Ishikawa (cell line): ENCODE data around the gene NOD2.

Experiments used
- CEBPB ChIP-seq: IDR thresholded peaks from 2 replicates; pipeline ENCODE4 v1.6.1; 2012
- CREB1 ChIP-seq: IDR thresholded peaks from 2 replicates; pipeline ENCODE4 v1.6.1; 2012; ENCODE audit warnings: low read depth
- EGR1 ChIP-seq: IDR thresholded peaks from 2 replicates; pipeline ENCODE4 v1.6.1; 2012
- EP300 ChIP-seq: IDR thresholded peaks from 2 replicates; pipeline ENCODE4 v1.6.1; 2012; ENCODE audit warnings: borderline replicate concordance
- FOXM1 ChIP-seq: IDR thresholded peaks from 2 replicates; pipeline ENCODE4 v1.6.1; 2012; ENCODE audit warnings: low read depth, borderline replicate concordance
- NFIC ChIP-seq: IDR thresholded peaks from 2 replicates; pipeline ENCODE4 v1.6.1; 2012
- RAD21 ChIP-seq: IDR thresholded peaks from 2 replicates; pipeline ENCODE4 v1.6.1; 2012; ENCODE audit warnings: low read depth
- TAF1 ChIP-seq: IDR thresholded peaks from 2 replicates; pipeline ENCODE4 v1.6.1; 2012; ENCODE audit warnings: low read depth, mild to moderate bottlenecking
- TCF12 ChIP-seq: IDR thresholded peaks from 2 replicates; pipeline ENCODE4 v1.6.1; 2012; ENCODE audit warnings: low read depth
- TEAD4 ChIP-seq: IDR thresholded peaks from 2 replicates; pipeline ENCODE4 v1.6.1; 2012
- USF1 ChIP-seq: IDR thresholded peaks from 2 replicates; pipeline ENCODE4 v1.6.1; 2012
- ZBTB7A ChIP-seq: IDR thresholded peaks from 2 replicates; pipeline ENCODE4 v1.6.1; 2012; ENCODE audit warnings: low read depth
- TF ChIP-seq, protein P1 (sequence below): IDR thresholded peaks from 2 replicates; pipeline ENCODE4 v1.6.1; 2012; ENCODE audit warnings: low read depth, mild to moderate bottlenecking
- TF ChIP-seq, protein P2 (sequence below): IDR thresholded peaks from 2 replicates; pipeline ENCODE4 v1.6.1; 2012

The NOD2 gene

DNA sequence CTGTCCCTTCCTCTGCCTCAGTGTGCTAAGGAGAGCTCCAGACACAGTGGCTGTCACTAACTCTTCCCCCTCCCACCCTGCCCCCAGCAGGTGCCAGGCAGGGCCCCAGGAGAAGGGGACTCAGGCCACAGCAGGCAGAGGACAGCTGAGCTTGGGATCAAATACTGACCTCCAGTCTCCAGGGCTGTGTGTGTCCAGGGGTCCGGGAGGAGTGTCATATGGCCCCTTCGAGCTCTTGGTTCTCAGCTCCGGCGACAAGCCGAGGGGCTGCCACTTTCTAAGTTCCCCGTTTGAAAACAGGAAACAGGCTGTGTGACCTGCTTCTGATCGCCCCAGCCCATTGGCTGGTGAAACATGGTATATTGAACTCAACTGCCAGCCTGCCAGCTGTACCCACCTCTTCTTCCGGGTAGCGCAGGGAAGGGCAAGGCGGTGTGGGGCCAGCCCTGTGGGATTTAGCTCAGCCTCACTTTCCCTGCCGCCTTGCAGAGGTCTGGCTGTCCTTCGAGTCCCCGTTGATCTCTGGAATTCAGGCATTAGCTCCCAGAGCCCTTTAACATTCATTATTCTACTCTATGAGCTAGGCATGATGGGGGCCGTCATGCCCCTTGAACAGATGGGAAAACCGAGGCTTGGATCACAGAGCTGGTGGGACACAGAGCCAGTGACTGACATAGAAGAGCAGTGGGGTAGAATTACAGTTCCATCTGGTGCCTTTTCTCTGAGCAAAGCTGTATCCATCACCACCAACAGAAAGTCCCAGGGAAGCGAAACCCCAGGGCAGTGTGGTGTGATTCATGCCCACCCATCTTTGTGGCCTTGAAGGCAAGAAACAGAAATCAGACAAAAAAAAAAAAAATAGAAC lies 12.2 kb upstream of the NOD2 start, which contains the start of gene SNX20:
SNX20 (minus strand) TSS at position 292 of the 865 bp plus-strand sequence. CDS start 3,786 bp downstream, outside the sequence.
- TF ChIP-seq, protein P1, sequence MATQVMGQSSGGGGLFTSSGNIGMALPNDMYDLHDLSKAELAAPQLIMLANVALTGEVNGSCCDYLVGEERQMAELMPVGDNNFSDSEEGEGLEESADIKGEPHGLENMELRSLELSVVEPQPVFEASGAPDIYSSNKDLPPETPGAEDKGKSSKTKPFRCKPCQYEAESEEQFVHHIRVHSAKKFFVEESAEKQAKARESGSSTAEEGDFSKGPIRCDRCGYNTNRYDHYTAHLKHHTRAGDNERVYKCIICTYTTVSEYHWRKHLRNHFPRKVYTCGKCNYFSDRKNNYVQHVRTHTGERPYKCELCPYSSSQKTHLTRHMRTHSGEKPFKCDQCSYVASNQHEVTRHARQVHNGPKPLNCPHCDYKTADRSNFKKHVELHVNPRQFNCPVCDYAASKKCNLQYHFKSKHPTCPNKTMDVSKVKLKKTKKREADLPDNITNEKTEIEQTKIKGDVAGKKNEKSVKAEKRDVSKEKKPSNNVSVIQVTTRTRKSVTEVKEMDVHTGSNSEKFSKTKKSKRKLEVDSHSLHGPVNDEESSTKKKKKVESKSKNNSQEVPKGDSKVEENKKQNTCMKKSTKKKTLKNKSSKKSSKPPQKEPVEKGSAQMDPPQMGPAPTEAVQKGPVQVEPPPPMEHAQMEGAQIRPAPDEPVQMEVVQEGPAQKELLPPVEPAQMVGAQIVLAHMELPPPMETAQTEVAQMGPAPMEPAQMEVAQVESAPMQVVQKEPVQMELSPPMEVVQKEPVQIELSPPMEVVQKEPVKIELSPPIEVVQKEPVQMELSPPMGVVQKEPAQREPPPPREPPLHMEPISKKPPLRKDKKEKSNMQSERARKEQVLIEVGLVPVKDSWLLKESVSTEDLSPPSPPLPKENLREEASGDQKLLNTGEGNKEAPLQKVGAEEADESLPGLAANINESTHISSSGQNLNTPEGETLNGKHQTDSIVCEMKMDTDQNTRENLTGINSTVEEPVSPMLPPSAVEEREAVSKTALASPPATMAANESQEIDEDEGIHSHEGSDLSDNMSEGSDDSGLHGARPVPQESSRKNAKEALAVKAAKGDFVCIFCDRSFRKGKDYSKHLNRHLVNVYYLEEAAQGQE, result no peak
- no peak for TF ChIP-seq CREB1
- TF ChIP-seq, protein P2, sequence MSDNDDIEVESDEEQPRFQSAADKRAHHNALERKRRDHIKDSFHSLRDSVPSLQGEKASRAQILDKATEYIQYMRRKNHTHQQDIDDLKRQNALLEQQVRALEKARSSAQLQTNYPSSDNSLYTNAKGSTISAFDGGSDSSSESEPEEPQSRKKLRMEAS, result no peak
- no peak for TF ChIP-seq CEBPB
- no peak for TF ChIP-seq NFIC

DNA sequence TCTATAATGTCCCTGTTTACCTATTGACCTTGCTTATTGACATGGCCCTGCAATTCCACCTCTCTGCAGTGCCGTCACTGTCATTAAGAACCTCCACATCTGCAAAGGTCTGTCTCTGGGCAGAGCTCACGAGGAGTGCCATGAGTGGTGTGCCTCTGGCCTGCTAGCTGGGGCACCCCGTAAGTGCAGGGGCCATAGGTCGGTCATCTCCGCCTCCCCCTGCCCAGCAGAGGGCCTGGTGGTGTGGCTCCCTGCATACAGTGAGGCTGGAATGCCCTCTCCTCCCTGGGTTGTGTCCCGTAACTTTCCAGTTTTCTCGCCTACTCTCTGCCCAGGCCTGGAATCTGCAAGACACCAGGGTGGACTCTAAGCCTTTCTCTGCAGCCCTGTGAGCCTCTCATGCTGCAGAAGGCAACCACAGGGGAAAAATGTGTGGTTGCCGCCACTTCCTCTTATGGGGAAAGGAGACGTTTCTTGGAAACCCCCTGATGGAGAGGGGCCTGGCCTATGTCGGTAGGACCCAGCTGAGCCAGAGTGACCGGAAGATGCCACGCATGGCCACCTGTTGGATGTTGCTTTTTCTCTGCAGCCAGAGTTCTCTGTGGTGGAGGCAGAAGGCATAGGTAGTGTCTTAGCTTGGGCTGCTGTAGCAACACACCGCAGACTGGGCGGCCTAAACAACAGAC lies 9.6 kb upstream of the NOD2 start:
- TF ChIP-seq, protein P1, result no peak
- TF ChIP-seq CEBPB, result no peak
- TF ChIP-seq ZBTB7A, result no peak
- no peak for TF ChIP-seq CREB1
- TF ChIP-seq EP300, result no peak
- TF ChIP-seq, protein P2, result no peak
- no peak for TF ChIP-seq TAF1
- no peak for TF ChIP-seq NFIC

- TF ChIP-seq TAF1 (no peak), NFIC (no peak), EGR1 (no peak), TEAD4 (no peak), TCF12 (no peak)
Observed at GRCh38 chr16:50684823-50685461, 8.5 kb upstream of the NOD2 start.

DNA sequence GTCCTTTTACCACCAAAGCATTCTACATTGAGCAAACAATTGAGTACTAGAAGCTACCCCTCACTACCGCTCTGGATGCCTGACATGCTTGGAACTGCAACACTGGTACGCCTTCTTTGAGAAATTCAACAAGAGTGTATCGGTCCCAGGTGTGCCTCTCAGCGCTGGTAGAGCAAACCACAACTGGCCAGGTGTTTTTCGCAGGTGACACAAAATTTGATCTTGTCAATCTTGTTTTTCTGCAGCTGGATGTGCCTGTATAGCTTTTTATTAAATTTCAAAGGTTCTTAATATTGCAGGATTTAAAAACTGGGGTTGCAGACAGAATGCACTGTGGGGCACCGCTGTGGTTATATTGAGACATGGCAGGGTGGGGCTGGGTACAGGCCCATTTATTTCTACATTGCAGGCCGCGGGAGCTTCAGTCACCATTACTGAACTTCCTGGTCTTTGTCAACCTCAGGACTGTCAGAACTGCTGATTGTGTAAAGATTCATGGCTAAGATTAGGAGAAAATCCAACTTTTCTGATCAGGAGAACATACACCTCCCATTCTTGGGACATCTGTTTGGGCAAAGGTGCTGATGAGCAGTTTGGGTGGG lies 7.8 kb upstream of the NOD2 start:
- TF ChIP-seq EGR1, result no peak
- TF ChIP-seq TCF12, result no peak
- no peak for TF ChIP-seq TEAD4
- TF ChIP-seq ZBTB7A, result no peak
- no peak for TF ChIP-seq CEBPB
- TF ChIP-seq EP300, result no peak
- no peak for TF ChIP-seq CREB1
- no peak for TF ChIP-seq RAD21
- no peak for TF ChIP-seq USF1
- TF ChIP-seq FOXM1, result no peak
- TF ChIP-seq, protein P2, result no peak
- TF ChIP-seq, protein P1, result no peak
